Transverse colon (tissue), 3 donors: ENCODE results near the gene FCER2.

Source experiments
- EP300 ChIP-seq: sonication (generic); formaldehyde crosslinking; IDR thresholded peaks from one replicate; pipeline ENCODE4 v1.6.1; 2017; ENCODE audit warnings: antibody characterized with exemption, low read depth
- TF ChIP-seq, protein P1 (sequence below), 5 experiments: fragments of 200-600 bp in 3 of 5; fragments of 450-650 bp in 2 of 5; sonication (generic) in 3 of 5; IDR thresholded peaks; 1 replicate in 2 of 5; 2 replicates in 3 of 5; pipeline ENCODE4 v1.5.1; 2016 to 2017; ENCODE audit warnings: antibody characterized with exemption in 5 of 5, inconsistent platforms in 3 of 5, mild to moderate bottlenecking in 2 of 5, moderate library complexity in 1 of 5

DNA sequence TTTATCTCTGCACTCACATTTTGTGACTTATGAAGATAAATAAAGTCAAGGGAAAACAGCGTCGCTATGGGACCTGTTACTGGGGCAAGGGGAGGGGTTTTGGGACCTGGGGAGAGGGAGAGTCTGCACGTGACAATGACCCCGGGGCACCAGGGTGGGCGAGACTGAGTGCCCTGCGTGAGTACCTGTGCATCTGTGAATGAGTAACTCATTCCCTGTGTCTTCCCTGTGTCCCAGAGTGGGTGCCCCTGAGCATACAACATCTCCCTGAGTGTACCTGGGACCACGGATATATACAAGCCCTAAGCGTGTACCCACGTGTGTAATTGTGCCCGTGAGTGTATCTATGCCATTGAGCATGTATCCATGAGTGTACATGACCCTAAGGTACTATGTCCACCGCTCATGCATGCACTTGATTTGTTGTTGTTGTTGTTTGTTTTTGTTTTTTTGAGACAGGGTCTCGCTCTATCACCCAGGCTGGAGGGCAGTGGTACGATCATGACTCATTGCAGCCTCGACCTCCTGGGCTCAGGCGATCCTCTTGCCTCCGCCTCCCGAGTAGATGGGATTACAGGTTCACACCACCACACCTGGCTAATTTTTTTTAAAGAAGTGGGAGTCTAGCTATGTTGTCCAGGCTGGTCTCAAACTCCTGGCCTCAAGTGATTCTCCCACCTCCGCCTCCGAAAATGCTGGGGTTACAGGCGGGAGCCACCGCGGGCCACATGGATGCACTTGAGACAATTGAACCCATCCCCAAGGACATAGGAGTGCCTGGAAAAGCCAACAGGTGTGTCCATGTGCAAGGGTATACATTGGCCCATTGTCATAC, 21.9 kb downstream of the FCER2 start:
- TF ChIP-seq, protein P1, sequence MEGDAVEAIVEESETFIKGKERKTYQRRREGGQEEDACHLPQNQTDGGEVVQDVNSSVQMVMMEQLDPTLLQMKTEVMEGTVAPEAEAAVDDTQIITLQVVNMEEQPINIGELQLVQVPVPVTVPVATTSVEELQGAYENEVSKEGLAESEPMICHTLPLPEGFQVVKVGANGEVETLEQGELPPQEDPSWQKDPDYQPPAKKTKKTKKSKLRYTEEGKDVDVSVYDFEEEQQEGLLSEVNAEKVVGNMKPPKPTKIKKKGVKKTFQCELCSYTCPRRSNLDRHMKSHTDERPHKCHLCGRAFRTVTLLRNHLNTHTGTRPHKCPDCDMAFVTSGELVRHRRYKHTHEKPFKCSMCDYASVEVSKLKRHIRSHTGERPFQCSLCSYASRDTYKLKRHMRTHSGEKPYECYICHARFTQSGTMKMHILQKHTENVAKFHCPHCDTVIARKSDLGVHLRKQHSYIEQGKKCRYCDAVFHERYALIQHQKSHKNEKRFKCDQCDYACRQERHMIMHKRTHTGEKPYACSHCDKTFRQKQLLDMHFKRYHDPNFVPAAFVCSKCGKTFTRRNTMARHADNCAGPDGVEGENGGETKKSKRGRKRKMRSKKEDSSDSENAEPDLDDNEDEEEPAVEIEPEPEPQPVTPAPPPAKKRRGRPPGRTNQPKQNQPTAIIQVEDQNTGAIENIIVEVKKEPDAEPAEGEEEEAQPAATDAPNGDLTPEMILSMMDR (IDR thresholded peaks at IDR 0.05) = peak in 1 of 5 experiments; percentile 51
- no peak for TF ChIP-seq EP300
